ENCODE measurements around the gene NPTXR. TPM values are rescaled to one million over a fixed set of nuclear protein-coding genes. Genes with fewer than 3 reads are reported as not detected.

The NPTXR gene
- total and polyA plus RNA-seq, 4 donors, result 0.05 to 0.45 (median 0.16) TPM

DNA sequence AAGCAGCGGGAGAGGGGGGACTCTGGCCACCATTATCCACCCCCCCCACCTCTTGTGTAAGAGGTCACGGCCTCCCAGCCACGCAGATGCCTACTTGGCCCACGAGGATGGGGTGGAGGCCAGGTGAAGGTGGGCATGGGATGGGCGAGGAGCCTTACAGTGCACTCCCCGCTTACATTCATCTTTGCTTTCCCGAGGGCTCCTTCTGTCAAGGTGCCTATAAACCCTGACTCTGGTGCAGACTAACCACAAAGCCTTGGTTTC, 13.1 kb downstream of the NPTXR start:
- Histone ChIP-seq H3K27ac (ENCODE audit: low read depth in 1 of 2, low read length in 2 of 2) (no peak overlapping the region), H3K4me3 (ENCODE audit: low read depth in 1 of 3, low read length in 3 of 3) (no peak overlapping the region), H3K9me3 (ENCODE audit: control insufficient read depth in 4 of 4, low read length in 3 of 4) (peaks cover 0 to 16% (median 4%) of the 10 kb centered on the region in 4 donors), H3K9ac (ENCODE audit: low read depth in 1 of 2, low read length in 2 of 2) (no peak overlapping the region), H3K27me3 (ENCODE audit: control insufficient read depth in 4 of 4, insufficient read depth in 4 of 4, low read length in 3 of 4) (no peaks in the 10 kb centered on the region), H3K4me1 (ENCODE audit: control insufficient read depth in 4 of 4, insufficient read depth in 4 of 4, low read length in 3 of 4) (no peaks in the 10 kb centered on the region), H3K36me3 (ENCODE audit: control insufficient read depth in 4 of 4, insufficient read depth in 3 of 4, low read depth in 1 of 4, low read length in 3 of 4) (no peaks in the 10 kb centered on the region)
- no peak for DNase-seq (ENCODE audit: low spot score)
- WGBS, result 66% methylated on average over 7 of the region's 7 CpGs
- TF ChIP-seq SP1 (IDR thresholded peaks at IDR 0.05) (no peak), FOXA1 (IDR thresholded peaks at IDR 0.05) (no peak), NR2F2 (IDR thresholded peaks at IDR 0.05) (no peak), HNF4G (IDR thresholded peaks at IDR 0.05) (no peak), RXRA (IDR thresholded peaks at IDR 0.05) (no peak), JUND (IDR thresholded peaks at IDR 0.05) (no peak), RAD21 (IDR thresholded peaks at IDR 0.05) (no peak), FOXA2 (IDR thresholded peaks at IDR 0.05) (no peak), TAF1 (conservative IDR thresholded peaks at IDR 0.05) (no peak), GABPA (IDR thresholded peaks at IDR 0.05 in 1 of 2, conservative IDR thresholded peaks at IDR 0.05 in 1 of 2) (no peak), HNF4A (conservative IDR thresholded peaks at IDR 0.05) (no peak)
- TF ChIP-seq, protein P1, sequence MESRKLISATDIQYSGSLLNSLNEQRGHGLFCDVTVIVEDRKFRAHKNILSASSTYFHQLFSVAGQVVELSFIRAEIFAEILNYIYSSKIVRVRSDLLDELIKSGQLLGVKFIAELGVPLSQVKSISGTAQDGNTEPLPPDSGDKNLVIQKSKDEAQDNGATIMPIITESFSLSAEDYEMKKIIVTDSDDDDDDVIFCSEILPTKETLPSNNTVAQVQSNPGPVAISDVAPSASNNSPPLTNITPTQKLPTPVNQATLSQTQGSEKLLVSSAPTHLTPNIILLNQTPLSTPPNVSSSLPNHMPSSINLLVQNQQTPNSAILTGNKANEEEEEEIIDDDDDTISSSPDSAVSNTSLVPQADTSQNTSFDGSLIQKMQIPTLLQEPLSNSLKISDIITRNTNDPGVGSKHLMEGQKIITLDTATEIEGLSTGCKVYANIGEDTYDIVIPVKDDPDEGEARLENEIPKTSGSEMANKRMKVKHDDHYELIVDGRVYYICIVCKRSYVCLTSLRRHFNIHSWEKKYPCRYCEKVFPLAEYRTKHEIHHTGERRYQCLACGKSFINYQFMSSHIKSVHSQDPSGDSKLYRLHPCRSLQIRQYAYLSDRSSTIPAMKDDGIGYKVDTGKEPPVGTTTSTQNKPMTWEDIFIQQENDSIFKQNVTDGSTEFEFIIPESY (IDR thresholded peaks at IDR 0.05), result no peak
- TF ChIP-seq, protein P2, sequence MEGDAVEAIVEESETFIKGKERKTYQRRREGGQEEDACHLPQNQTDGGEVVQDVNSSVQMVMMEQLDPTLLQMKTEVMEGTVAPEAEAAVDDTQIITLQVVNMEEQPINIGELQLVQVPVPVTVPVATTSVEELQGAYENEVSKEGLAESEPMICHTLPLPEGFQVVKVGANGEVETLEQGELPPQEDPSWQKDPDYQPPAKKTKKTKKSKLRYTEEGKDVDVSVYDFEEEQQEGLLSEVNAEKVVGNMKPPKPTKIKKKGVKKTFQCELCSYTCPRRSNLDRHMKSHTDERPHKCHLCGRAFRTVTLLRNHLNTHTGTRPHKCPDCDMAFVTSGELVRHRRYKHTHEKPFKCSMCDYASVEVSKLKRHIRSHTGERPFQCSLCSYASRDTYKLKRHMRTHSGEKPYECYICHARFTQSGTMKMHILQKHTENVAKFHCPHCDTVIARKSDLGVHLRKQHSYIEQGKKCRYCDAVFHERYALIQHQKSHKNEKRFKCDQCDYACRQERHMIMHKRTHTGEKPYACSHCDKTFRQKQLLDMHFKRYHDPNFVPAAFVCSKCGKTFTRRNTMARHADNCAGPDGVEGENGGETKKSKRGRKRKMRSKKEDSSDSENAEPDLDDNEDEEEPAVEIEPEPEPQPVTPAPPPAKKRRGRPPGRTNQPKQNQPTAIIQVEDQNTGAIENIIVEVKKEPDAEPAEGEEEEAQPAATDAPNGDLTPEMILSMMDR (IDR thresholded peaks at IDR 0.05; ENCODE audit: low read depth, low read length, missing input control), result no peak
- TF ChIP-seq, protein P3, sequence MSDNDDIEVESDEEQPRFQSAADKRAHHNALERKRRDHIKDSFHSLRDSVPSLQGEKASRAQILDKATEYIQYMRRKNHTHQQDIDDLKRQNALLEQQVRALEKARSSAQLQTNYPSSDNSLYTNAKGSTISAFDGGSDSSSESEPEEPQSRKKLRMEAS (IDR thresholded peaks at IDR 0.05), result no peak
- TF ChIP-seq, protein P4, sequence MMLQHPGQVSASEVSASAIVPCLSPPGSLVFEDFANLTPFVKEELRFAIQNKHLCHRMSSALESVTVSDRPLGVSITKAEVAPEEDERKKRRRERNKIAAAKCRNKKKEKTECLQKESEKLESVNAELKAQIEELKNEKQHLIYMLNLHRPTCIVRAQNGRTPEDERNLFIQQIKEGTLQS (IDR thresholded peaks at IDR 0.05), result no peak

DNA sequence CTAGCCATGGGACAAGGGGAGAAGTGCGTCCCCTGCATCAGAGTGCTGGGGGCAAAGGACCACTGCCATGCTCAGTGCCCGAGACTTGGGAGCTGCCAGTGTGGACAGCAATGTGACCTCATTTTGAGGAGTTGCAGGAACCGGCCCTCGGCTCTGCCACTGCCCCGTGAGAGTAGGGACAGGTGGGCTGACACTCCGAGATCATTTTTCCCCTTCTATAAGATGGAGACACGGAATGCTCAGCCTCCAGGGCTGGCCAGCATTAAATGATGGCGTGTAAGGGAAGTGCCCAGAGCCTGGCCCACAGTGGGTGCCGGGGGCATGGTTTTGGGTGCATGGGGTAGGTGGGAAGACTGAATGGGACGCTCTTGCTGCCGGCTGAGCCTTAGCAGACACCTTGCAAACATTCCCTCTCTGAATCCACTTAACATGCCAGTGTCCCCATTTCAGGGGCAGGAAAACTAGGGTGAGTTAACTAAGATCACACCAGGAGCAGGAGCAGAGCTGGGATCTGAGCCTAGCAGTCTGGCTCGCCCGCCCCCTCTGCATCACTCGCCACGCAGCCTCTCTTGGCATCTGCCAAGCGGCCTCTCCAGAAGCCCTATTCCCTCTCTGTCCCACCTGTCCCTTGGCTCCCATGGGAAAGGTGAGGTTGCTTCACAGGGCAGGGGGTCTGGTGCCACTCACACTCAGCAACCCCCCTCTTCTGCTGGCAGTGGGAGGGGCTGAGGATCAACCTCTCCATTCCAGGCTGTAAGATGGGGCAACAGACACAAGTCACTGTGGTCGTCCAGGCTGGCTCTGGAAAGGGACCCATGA, 13.6 kb downstream of the NPTXR start:
- Histone ChIP-seq H3K9me3 (ENCODE audit: control insufficient read depth in 4 of 4, low read length in 3 of 4) (peaks cover 0 to 16% (median 4%) of the 10 kb centered on the region in 4 donors), H3K4me3 (ENCODE audit: low read depth in 1 of 3, low read length in 3 of 3) (no peak overlapping the region), H3K4me1 (ENCODE audit: control insufficient read depth in 4 of 4, insufficient read depth in 4 of 4, low read length in 3 of 4) (no peaks in the 10 kb centered on the region), H3K27me3 (ENCODE audit: control insufficient read depth in 4 of 4, insufficient read depth in 4 of 4, low read length in 3 of 4) (no peaks in the 10 kb centered on the region), H3K27ac (ENCODE audit: low read depth in 1 of 2, low read length in 2 of 2) (no peak overlapping the region), H3K9ac (ENCODE audit: low read depth in 1 of 2, low read length in 2 of 2) (no peak overlapping the region), H3K36me3 (ENCODE audit: control insufficient read depth in 4 of 4, insufficient read depth in 3 of 4, low read depth in 1 of 4, low read length in 3 of 4) (no peaks in the 10 kb centered on the region)
- no peak for TF ChIP-seq SP1 (IDR thresholded peaks at IDR 0.05)
- TF ChIP-seq, protein P3 (IDR thresholded peaks at IDR 0.05), result no peak
- TF ChIP-seq JUND (IDR thresholded peaks at IDR 0.05), result no peak
- TF ChIP-seq, protein P1 (IDR thresholded peaks at IDR 0.05), result no peak
- TF ChIP-seq, protein P5, sequence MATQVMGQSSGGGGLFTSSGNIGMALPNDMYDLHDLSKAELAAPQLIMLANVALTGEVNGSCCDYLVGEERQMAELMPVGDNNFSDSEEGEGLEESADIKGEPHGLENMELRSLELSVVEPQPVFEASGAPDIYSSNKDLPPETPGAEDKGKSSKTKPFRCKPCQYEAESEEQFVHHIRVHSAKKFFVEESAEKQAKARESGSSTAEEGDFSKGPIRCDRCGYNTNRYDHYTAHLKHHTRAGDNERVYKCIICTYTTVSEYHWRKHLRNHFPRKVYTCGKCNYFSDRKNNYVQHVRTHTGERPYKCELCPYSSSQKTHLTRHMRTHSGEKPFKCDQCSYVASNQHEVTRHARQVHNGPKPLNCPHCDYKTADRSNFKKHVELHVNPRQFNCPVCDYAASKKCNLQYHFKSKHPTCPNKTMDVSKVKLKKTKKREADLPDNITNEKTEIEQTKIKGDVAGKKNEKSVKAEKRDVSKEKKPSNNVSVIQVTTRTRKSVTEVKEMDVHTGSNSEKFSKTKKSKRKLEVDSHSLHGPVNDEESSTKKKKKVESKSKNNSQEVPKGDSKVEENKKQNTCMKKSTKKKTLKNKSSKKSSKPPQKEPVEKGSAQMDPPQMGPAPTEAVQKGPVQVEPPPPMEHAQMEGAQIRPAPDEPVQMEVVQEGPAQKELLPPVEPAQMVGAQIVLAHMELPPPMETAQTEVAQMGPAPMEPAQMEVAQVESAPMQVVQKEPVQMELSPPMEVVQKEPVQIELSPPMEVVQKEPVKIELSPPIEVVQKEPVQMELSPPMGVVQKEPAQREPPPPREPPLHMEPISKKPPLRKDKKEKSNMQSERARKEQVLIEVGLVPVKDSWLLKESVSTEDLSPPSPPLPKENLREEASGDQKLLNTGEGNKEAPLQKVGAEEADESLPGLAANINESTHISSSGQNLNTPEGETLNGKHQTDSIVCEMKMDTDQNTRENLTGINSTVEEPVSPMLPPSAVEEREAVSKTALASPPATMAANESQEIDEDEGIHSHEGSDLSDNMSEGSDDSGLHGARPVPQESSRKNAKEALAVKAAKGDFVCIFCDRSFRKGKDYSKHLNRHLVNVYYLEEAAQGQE (IDR thresholded peaks at IDR 0.05), result no peak
- TF ChIP-seq, protein P2 (IDR thresholded peaks at IDR 0.05; ENCODE audit: low read depth, low read length, missing input control), result no peak
- TF ChIP-seq GABPA (IDR thresholded peaks at IDR 0.05 in 1 of 2, conservative IDR thresholded peaks at IDR 0.05 in 1 of 2), result no peak
- TF ChIP-seq FOXA1 (IDR thresholded peaks at IDR 0.05), result no peak
- TF ChIP-seq RXRA (IDR thresholded peaks at IDR 0.05), result no peak
- no peak for TF ChIP-seq YY1 (IDR thresholded peaks at IDR 0.05)
- no peak for TF ChIP-seq FOXA2 (IDR thresholded peaks at IDR 0.05)
- TF ChIP-seq, protein P4 (IDR thresholded peaks at IDR 0.05), result no peak
- TF ChIP-seq HNF4A (conservative IDR thresholded peaks at IDR 0.05), result no peak
- TF ChIP-seq TAF1 (conservative IDR thresholded peaks at IDR 0.05), result no peak
- WGBS, result 85% methylated on average over 17 of the region's 17 CpGs
- no peak for DNase-seq (ENCODE audit: low spot score)

Data from liver (tissue), 9 donors.